Sigmoid colon (tissue), 7 donors: Measurements from ENCODE around the gene ABHD2. TPM values are rescaled to one million over a fixed set of nuclear protein-coding genes. Genes with fewer than 3 reads are reported as not detected.

ENCODE experiments used
- DNase-seq: peaks from one replicate; pipeline ENCODE4 v3.0.0-alpha.2; 2019
- H3K27ac ChIP-seq, 4 donors: fragments of 200-600 bp; sonication (generic); one replicate each; pipeline ENCODE4 v1.5.1; 2016 to 2019; ENCODE audit warnings: mild to moderate bottlenecking in 1 of 4
- H3K27me3 ChIP-seq, 3 donors: fragments of 200-600 bp; sonication (generic); one replicate each; pipeline ENCODE4 v1.5.1; 2019; ENCODE audit warnings: mild to moderate bottlenecking in 1 of 3
- H3K36me3 ChIP-seq, 4 donors: fragments of 200-600 bp; sonication (generic); one replicate each; pipeline ENCODE4 v1.5.1; 2016 to 2019
- H3K4me1 ChIP-seq, 4 donors: fragments of 200-600 bp; sonication (generic); one replicate each; pipeline ENCODE4 v1.5.1; 2017 to 2019
- H3K4me3 ChIP-seq, 4 donors: fragments of 200-600 bp; sonication (generic); one replicate each; pipeline ENCODE4 v1.5.1; 2017 to 2019; ENCODE audit warnings: mild to moderate bottlenecking in 2 of 4, moderate library complexity in 1 of 4
- H3K9me3 ChIP-seq, 4 donors: fragments of 200-600 bp in 3 of 4; sonication (generic) in 3 of 4; one replicate each; pipeline versions ENCODE4 v1.5.1 to v1.6.1; 2013 to 2019
- EP300 ChIP-seq, 4 donors: sonication (generic); formaldehyde crosslinking; IDR thresholded peaks; one replicate each; pipeline ENCODE4 v1.6.1; 2017; ENCODE audit warnings: antibody characterized with exemption in 4 of 4
- POLR2A ChIP-seq, 2 donors: fragments of 450-650 bp; IDR thresholded peaks; one replicate each; pipeline ENCODE4 v1.6.1; 2016; ENCODE audit warnings: antibody characterized with exemption in 2 of 2, mild to moderate bottlenecking in 2 of 2, moderate library complexity in 2 of 2
- POLR2AphosphoS5 ChIP-seq, 4 donors: sonication (generic); formaldehyde crosslinking; IDR thresholded peaks; one replicate each; pipeline ENCODE4 v1.6.1; 2017; ENCODE audit warnings: antibody characterized with exemption in 4 of 4
- WGBS, 2 donors: extraction: QIAGEN DNeasy Blood & Tissue Kit; methylation state at CpG; one replicate each; pipeline ENCODE4 v1.1.7; 2013; 5-methylcytosine and 5-hydroxymethylcytosine counted together
- intact Hi-C: fragments of 100-400 bp; cut with DNase I; formaldehyde crosslinking; loops from one replicate; pipeline ENCODE4 v1.15.1; 2023
- polyA plus RNA-seq, 3 donors: library from polyadenylated mRNA; stranded (reverse); fragments of 200-250 nt; gene quantifications; one replicate each; pipeline ENCODE4 v1.2.3, GENCODE V29; 2013
- total RNA-seq, 4 donors: library from RNA; depleted of rRNA; stranded (reverse); fragments of >200 nt; gene quantifications; one replicate each; pipeline ENCODE4 v1.1.0, GENCODE V29; 2016
- TF ChIP-seq, protein P1 (sequence below), 4 experiments: fragments of 450-650 bp in 3 of 4; fragments of 200-600 bp in 1 of 4; IDR thresholded peaks; one replicate each; pipeline ENCODE4 v1.5.1; 2016 to 2019; ENCODE audit warnings: antibody characterized with exemption in 4 of 4, mild to moderate bottlenecking in 3 of 4, moderate library complexity in 2 of 4
- donor health status: healthy with polysubstance abuse.
- donor health status: Bipolar disorder and iron deficiency.
- donor health status: healthy.

The ABHD2 gene
- total and polyA plus RNA-seq, 7 donors = 1.8 to 81.5 (median 32.9) TPM

- intact Hi-C loops = no loop called here
- DNase-seq = no peak
- TF ChIP-seq POLR2AphosphoS5 (IDR thresholded peaks at IDR 0.05) = no peak
- TF ChIP-seq POLR2A (IDR thresholded peaks at IDR 0.05) = no peak
- no peak for TF ChIP-seq EP300 (IDR thresholded peaks at IDR 0.05)
- TF ChIP-seq, protein P1, sequence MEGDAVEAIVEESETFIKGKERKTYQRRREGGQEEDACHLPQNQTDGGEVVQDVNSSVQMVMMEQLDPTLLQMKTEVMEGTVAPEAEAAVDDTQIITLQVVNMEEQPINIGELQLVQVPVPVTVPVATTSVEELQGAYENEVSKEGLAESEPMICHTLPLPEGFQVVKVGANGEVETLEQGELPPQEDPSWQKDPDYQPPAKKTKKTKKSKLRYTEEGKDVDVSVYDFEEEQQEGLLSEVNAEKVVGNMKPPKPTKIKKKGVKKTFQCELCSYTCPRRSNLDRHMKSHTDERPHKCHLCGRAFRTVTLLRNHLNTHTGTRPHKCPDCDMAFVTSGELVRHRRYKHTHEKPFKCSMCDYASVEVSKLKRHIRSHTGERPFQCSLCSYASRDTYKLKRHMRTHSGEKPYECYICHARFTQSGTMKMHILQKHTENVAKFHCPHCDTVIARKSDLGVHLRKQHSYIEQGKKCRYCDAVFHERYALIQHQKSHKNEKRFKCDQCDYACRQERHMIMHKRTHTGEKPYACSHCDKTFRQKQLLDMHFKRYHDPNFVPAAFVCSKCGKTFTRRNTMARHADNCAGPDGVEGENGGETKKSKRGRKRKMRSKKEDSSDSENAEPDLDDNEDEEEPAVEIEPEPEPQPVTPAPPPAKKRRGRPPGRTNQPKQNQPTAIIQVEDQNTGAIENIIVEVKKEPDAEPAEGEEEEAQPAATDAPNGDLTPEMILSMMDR (IDR thresholded peaks at IDR 0.05) = no peak
- no peaks in the 10 kb centered on the region for H3K27me3 ChIP-seq
- no peak overlapping the region for H3K27ac ChIP-seq
- peaks cover 0 to 12% (median 5%) of the 10 kb centered on the region in 4 donors for H3K4me1 ChIP-seq
- H3K4me3 ChIP-seq = no peak overlapping the region
- WGBS, 2 donors = 81 to 87% methylated on average over 6 of the region's 6 CpGs
- no peaks in the 10 kb centered on the region for H3K36me3 ChIP-seq
- no peaks in the 10 kb centered on the region for H3K9me3 ChIP-seq
Measured at GRCh38 chr15:89217686-89218376, 129.6 kb downstream of the ABHD2 start.

DNA sequence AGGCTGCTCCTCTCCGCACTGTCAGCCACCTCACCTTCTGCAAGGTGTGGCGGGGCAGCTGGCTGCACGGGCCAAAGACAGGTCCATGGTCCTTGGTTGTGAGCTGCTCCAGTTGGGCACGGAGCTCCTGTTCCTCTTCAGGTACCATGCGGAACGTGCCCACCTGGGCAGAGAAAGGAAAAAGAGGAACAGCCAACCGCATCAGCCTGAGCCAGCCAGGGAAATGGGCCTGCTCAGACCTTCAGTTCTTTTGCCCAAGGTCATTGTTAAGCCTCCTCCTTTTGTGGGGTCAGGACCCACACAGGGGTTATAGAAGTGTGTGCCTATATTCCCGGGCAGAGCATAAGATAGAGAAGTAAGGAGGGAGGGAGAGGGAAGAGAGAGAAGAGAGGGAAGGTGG, 130.3 kb downstream of the ABHD2 start:
- H3K36me3 ChIP-seq = no peaks in the 10 kb centered on the region
- peaks cover 0 to 8% (median 3%) of the 10 kb centered on the region in 4 donors for H3K4me1 ChIP-seq
- H3K9me3 ChIP-seq = no peaks in the 10 kb centered on the region
- H3K4me3 ChIP-seq = no peak overlapping the region
- intact Hi-C loops = no loop called here
- no peak for DNase-seq
- H3K27me3 ChIP-seq = no peaks in the 10 kb centered on the region
- 87 to 94% methylated on average over 8 of the region's 8 CpGs for WGBS, 2 donors
- no peak overlapping the region for H3K27ac ChIP-seq
- TF ChIP-seq POLR2AphosphoS5 (IDR thresholded peaks at IDR 0.05) = no peak
- TF ChIP-seq, protein P1 (IDR thresholded peaks at IDR 0.05) = no peak
- no peak for TF ChIP-seq EP300 (IDR thresholded peaks at IDR 0.05)
- TF ChIP-seq POLR2A (IDR thresholded peaks at IDR 0.05) = no peak

- Histone ChIP-seq H3K27ac (no peak within 1 kb of the TSS), H3K36me3 (no peaks in the 10 kb centered on the region), H3K27me3 (no peaks in the 10 kb centered on the region), H3K4me1 (peaks cover 0 to 4% (median 0%) of the 10 kb centered on the region in 4 donors), H3K9me3 (no peaks in the 10 kb centered on the region), H3K4me3 (no peak within 1 kb of the TSS)
- intact Hi-C loops = no loop called here
- no peak for DNase-seq
- no peak for TF ChIP-seq POLR2A (IDR thresholded peaks at IDR 0.05)
- TF ChIP-seq, protein P1 (IDR thresholded peaks at IDR 0.05) = no peak
- no peak for TF ChIP-seq EP300 (IDR thresholded peaks at IDR 0.05)
- TF ChIP-seq POLR2AphosphoS5 (IDR thresholded peaks at IDR 0.05) = no peak
- 51 to 72% methylated on average over 11 of the region's 11 CpGs for WGBS, 2 donors
Measured at GRCh38 chr15:89221543-89221942, 133.3 kb downstream of the ABHD2 start, which contains the start of gene RLBP1. RLBP1 (minus strand) TSS chr15:89221579; CDS start chr15:89218975, 2,604 bp downstream.

DNA sequence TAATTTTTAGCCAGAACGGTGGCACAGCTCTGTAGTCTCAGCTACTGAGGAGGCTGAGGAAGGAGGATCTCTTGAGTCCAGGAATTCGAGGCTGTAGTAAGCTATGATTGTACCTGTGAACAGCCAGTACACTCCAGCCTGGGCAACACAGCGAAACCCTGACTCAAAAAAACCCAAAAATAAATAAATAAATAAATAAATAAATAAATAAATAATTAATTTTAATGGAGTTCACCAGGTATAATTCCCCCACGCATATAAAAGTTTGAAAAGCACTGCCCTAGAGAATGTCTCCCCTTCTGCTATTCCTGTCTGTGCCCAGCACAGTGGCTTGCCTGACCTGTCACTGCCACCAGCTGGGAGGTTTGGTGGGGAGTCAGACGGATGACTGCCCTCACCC, 137.3 kb downstream of the ABHD2 start:
- no peaks in the 10 kb centered on the region for H3K9me3 ChIP-seq
- no peaks in the 10 kb centered on the region for H3K4me1 ChIP-seq
- H3K27ac ChIP-seq = no peak overlapping the region
- no peaks in the 10 kb centered on the region for H3K27me3 ChIP-seq
- 93 to 94% methylated on average over 5 of the region's 5 CpGs for WGBS, 2 donors
- no peak for TF ChIP-seq POLR2AphosphoS5 (IDR thresholded peaks at IDR 0.05)
- no peak for TF ChIP-seq POLR2A (IDR thresholded peaks at IDR 0.05)
- TF ChIP-seq, protein P1 (IDR thresholded peaks at IDR 0.05) = no peak
- no peak for TF ChIP-seq EP300 (IDR thresholded peaks at IDR 0.05)
- no peak for DNase-seq
- no peaks in the 10 kb centered on the region for H3K36me3 ChIP-seq
- no peak overlapping the region for H3K4me3 ChIP-seq
- intact Hi-C loops = no loop called here
